NCI-H1417 (cell line): ENCODE data around the gene AHI1.
A peak's percentile ranks its signal among the peaks of the same experiment; 100 is the strongest.

Experiments used
- DNase-seq, 3 experiments: peaks; one replicate each; lab custom pipeline; 2025; lab: John Stamatoyannopoulos, UW

AHI1 gene

GRCh38 chr6:135497412-135498184 lies at the start of gene AHI1:
AHI1 (minus strand) TSS chr6:135497740; CDS start chr6:135492237, 5,503 bp downstream.
- peak; percentile 95 to 98 (median 98) for DNase-seq

- no peak for DNase-seq
Observed at GRCh38 chr6:135546680-135547418, 49.3 kb upstream of the AHI1 start.

- DNase-seq: no peak
Observed at GRCh38 chr6:135546206-135546605, 48.7 kb upstream of the AHI1 start.

GRCh38 chr6:135540207-135540840 lies 42.8 kb upstream of the AHI1 start:
- no peak for DNase-seq

- DNase-seq: no peak
Observed at GRCh38 chr6:135537741-135538301, 40.3 kb upstream of the AHI1 start.

GRCh38 chr6:135535989-135536414 lies 38.5 kb upstream of the AHI1 start:
- peak; percentile 10 to 74 (median 72) for DNase-seq

GRCh38 chr6:135534773-135535380 lies 37.3 kb upstream of the AHI1 start:
- DNase-seq: no peak

- DNase-seq: no peak
Observed at GRCh38 chr6:135532559-135532958, 35.0 kb upstream of the AHI1 start.

- DNase-seq: no peak
Observed at GRCh38 chr6:135531954-135532490, 34.5 kb upstream of the AHI1 start.

- no peak for DNase-seq
Observed at GRCh38 chr6:135530113-135530512, 32.6 kb upstream of the AHI1 start.

GRCh38 chr6:135527960-135528249 lies 30.4 kb upstream of the AHI1 start:
- DNase-seq: no peak

GRCh38 chr6:135527116-135527959 lies 29.8 kb upstream of the AHI1 start:
- DNase-seq: no peak

- DNase-seq: no peak
Observed at GRCh38 chr6:135525594-135525993, 28.1 kb upstream of the AHI1 start.

GRCh38 chr6:135522965-135523692 lies 25.6 kb upstream of the AHI1 start:
- peak in 2 of 3 experiments; percentile 12 to 48 for DNase-seq

GRCh38 chr6:135521431-135521830 lies 23.9 kb upstream of the AHI1 start:
- no peak for DNase-seq

GRCh38 chr6:135520781-135521180 lies 23.2 kb upstream of the AHI1 start:
- DNase-seq: no peak

GRCh38 chr6:135519348-135519747 lies 21.8 kb upstream of the AHI1 start:
- DNase-seq: no peak

- DNase-seq: no peak
Observed at GRCh38 chr6:135517527-135517926, 20.0 kb upstream of the AHI1 start.

GRCh38 chr6:135514706-135515105 lies 17.2 kb upstream of the AHI1 start:
- DNase-seq: no peak

GRCh38 chr6:135506270-135506997 lies 8.9 kb upstream of the AHI1 start:
- peak; percentile 16 to 80 (median 51) for DNase-seq
